Transverse colon (tissue), 4 donors: ENCODE measurements around the gene PARP6. TPM values are rescaled to one million over a fixed set of nuclear protein-coding genes. Genes with fewer than 3 reads are reported as not detected.

Experiments used
- DNase-seq: peaks from one replicate; pipeline ENCODE4 v3.0.0-alpha.2; 2019
- H3K27ac ChIP-seq, 4 donors: fragments of 200-600 bp; sonication (generic); 2 replicates each; pipeline ENCODE4 v1.5.1; 2016 to 2018; ENCODE audit warnings: inconsistent platforms in 4 of 4
- H3K27me3 ChIP-seq: fragments of 200-600 bp; sonication (generic); 2 replicates; pipeline ENCODE4 v1.5.1; 2017; ENCODE audit warnings: inconsistent platforms
- H3K36me3 ChIP-seq, 4 donors: fragments of 200-600 bp; sonication (generic); 2 replicates each; pipeline ENCODE4 v1.5.1; 2017 to 2019; ENCODE audit warnings: inconsistent platforms in 4 of 4
- H3K4me1 ChIP-seq, 4 donors: fragments of 200-600 bp; sonication (generic); 2 replicates each; pipeline ENCODE4 v1.5.1; 2017 to 2020; ENCODE audit warnings: inconsistent platforms in 4 of 4
- H3K4me3 ChIP-seq, 4 donors: fragments of 200-600 bp; sonication (generic); 1 replicate in 1 of 4; 2 replicates in 3 of 4; pipeline versions ENCODE4 v1.5.1 to v1.6.1; 2017 to 2019; ENCODE audit warnings: inconsistent platforms in 4 of 4
- H3K9me3 ChIP-seq, 2 donors: fragments of 200-600 bp; sonication (generic); 2 replicates each; pipeline ENCODE4 v1.5.1; 2017 to 2019; ENCODE audit warnings: inconsistent platforms in 2 of 2
- CTCF ChIP-seq, 5 experiments: fragments of 200-600 bp in 3 of 5; fragments of 450-650 bp in 2 of 5; sonication (generic) in 3 of 5; IDR thresholded peaks; 1 replicate in 2 of 5; 2 replicates in 3 of 5; pipeline ENCODE4 v1.5.1; 2016 to 2017; ENCODE audit warnings: antibody characterized with exemption in 5 of 5, inconsistent platforms in 3 of 5, mild to moderate bottlenecking in 2 of 5, moderate library complexity in 1 of 5
- EP300 ChIP-seq: sonication (generic); formaldehyde crosslinking; IDR thresholded peaks from one replicate; pipeline ENCODE4 v1.6.1; 2017; ENCODE audit warnings: antibody characterized with exemption, low read depth
- POLR2A ChIP-seq: fragments of 450-650 bp; IDR thresholded peaks from one replicate; pipeline ENCODE4 v1.6.1; 2016; ENCODE audit warnings: antibody characterized with exemption, mild to moderate bottlenecking, moderate library complexity
- POLR2AphosphoS5 ChIP-seq, 3 donors: sonication (generic); formaldehyde crosslinking; IDR thresholded peaks; one replicate each; pipeline ENCODE4 v1.6.1; 2016; ENCODE audit warnings: antibody characterized with exemption in 3 of 3
- WGBS, 2 donors: methylation state at CpG; one replicate each; pipeline ENCODE4 v1.1.5; 2018; ENCODE audit warnings: low coverage in 1 of 2; 5-methylcytosine and 5-hydroxymethylcytosine counted together
- in situ Hi-C, 4 donors: fragments of 200-750 bp; cut with MboI; loops; one replicate each; pipeline versions ENCODE4 v1.15.0 to v1.15.1; 2017; ENCODE audit warnings: low sequenced_read_pairs in 3 of 4, low pct_ligation_motif_present in 1 of 4, low pct_unique_long_range_greater_than_20kb in 1 of 4
- intact Hi-C: fragments of 100-400 bp; cut with DNase I; formaldehyde crosslinking; loops from one replicate; pipeline ENCODE4 v1.15.1; 2023; ENCODE audit warnings: low total_unique reads
- total RNA-seq, 4 donors: library from RNA; depleted of rRNA; stranded (reverse); fragments of >200 nt; gene quantifications; one replicate each; pipeline ENCODE4 v1.1.0, GENCODE V29; 2016

PARP6 gene
- total RNA-seq, 4 donors from 2014 or later = 44.1 to 152 (median 57.9) TPM

DNA sequence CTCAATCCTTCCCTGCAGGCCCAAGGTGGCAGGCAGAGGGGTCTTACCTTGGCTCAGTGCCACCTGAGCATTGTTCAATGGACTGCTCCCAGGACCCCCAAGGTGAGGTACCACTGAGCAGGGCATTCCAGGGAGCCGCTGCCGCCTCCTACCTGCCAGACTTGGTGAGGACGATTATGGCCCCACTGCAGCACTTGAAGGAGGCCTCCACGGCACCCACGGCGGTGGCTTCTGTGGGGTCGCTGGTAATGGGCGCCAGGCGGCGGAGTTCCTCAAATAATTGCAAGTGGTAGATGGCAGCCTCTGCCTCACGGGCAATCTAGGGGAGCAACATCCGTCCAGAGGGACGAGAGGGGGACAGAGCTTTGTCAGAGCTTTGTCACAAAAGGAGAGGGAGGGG is 70.1 kb downstream of the PARP6 start:
- no peaks in the 10 kb centered on the region for H3K9me3 ChIP-seq
- H3K36me3 ChIP-seq = peaks cover 0 to 65% (median 29%) of the 10 kb centered on the region in 4 donors
- in situ Hi-C loops (loop anchor here in 1 of 4 donors (10.0 kb wide), 1 partner anchor 72 kb away; the partner anchor contains the start of gene PARP6), intact Hi-C loops (no loop called here)
- 94% methylated on average over 13 of the region's 13 CpGs; no CpG with 5 or more reads in 1 of the 2 donors for whole genome bisulfite sequencing, 2 donors
- DNase-seq = no peak
- H3K4me1 ChIP-seq = peaks cover 0 to 13% (median 2%) of the 10 kb centered on the region in 4 donors
- no peak overlapping the region for H3K4me3 ChIP-seq
- H3K27me3 ChIP-seq = peaks cover 7% of the 10 kb centered on the region
- H3K27ac ChIP-seq = no peak overlapping the region
- TF ChIP-seq CTCF (IDR thresholded peaks at IDR 0.05) (no peak), POLR2A (no peak), EP300 (no peak), POLR2AphosphoS5 (IDR thresholded peaks at IDR 0.05) (no peak)

DNA sequence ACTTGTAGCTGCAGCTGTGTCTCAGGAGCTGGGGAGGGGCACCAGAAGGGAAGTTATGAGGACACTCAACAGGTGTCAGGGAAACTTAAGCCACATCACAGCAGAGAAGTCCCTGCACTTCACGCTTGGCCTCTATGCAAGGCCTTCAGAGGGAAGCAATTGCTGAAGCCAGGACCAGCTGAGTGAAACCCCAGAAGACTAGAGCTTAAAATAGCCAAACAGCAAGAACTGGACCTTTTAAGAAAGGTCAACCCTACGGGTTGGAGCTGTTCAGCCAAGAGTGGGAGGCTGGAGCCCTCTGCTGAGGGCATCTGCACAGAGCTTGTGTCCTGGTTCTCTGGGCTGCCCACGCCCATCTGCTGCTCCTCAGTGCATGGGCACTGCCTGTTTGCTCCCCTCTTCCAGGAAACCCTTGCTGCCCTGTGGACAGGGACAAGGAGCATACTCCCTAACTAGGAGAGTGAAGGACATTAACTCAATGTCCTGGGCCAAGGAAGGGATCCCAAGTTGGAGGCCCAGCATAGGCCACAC is 70.9 kb downstream of the PARP6 start:
- intact Hi-C loops (loop anchor here (2.0 kb wide), 1 partner anchor 85 kb away; no protein-coding TSS in a partner anchor), in situ Hi-C loops (loop anchor here in 1 of 4 donors (10.0 kb wide), 1 partner anchor 73 kb away; the partner anchor contains the start of gene PARP6)
- Histone ChIP-seq H3K27ac (no peak overlapping the region), H3K27me3 (peaks cover 16% of the 10 kb centered on the region), H3K36me3 (peaks cover 0 to 57% (median 25%) of the 10 kb centered on the region in 4 donors), H3K4me1 (peaks cover 0 to 19% (median 5%) of the 10 kb centered on the region in 4 donors), H3K4me3 (no peak overlapping the region), H3K9me3 (no peaks in the 10 kb centered on the region)
- no peak for DNase-seq
- TF ChIP-seq POLR2AphosphoS5 (IDR thresholded peaks at IDR 0.05) = no peak
- no peak for TF ChIP-seq POLR2A
- no peak for TF ChIP-seq EP300
- TF ChIP-seq CTCF (IDR thresholded peaks at IDR 0.05) = no peak
- WGBS, 2 donors = 83% methylated on average over 3 of the region's 3 CpGs; no CpG with 5 or more reads in 1 of the 2 donors

DNA sequence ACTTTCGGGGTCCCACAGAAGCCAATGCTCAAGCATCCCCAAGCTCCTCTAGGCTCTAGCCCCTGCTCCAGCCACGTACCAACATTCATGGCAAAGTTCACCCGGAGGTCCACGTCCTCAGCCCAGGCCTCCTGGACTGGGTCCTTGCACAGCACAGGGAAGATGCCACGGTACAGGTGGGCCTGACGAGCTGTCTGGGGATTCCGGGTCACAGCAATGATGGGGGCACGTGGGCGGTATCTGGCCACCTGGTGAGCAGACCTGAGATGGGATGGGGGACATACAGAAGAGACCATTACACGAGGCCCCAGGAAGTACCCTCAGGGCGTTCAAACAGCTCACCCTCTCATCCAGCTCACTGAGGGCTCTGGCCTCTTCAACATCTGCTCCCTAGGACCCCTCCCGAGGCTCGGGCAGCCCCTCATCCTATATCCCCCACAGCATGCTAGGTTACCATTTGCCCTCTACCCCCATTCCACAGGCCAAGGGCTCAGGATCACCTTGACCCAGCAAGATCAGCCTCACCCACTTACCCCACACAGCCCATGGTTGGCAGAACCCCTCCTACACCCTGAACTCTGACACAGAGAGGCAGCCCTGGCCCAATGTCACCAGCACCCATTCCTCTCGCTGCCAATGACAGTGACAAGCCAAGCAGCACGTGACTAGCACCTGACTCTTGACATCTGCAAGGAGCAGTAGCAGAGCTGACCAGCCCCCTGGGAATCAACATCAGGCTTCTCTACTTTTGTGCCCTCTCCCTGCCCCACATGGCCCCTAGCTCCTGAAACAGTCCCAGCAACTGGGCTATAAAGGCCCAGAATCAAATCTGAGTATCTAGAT is 71.7 kb downstream of the PARP6 start:
- intact Hi-C loops (loop anchor here (2.0 kb wide), 1 partner anchor 86 kb away; no protein-coding TSS in a partner anchor), in situ Hi-C loops (loop anchor here in 1 of 4 donors (10.0 kb wide), 1 partner anchor 74 kb away; the partner anchor contains the start of gene PARP6)
- Histone ChIP-seq H3K27ac (peak overlapping the region in 3 of 4 donors; percentile 27 to 44 (median 43)), H3K36me3 (peaks cover 0 to 48% (median 19%) of the 10 kb centered on the region in 4 donors), H3K27me3 (peaks cover 23% of the 10 kb centered on the region), H3K9me3 (no peaks in the 10 kb centered on the region), H3K4me1 (peaks cover 0 to 19% (median 5%) of the 10 kb centered on the region in 4 donors), H3K4me3 (no peak overlapping the region)
- 83% methylated on average over 15 of the region's 15 CpGs; no CpG with 5 or more reads in 1 of the 2 donors for WGBS, 2 donors
- no peak for DNase-seq
- no peak for TF ChIP-seq CTCF (IDR thresholded peaks at IDR 0.05)
- no peak for TF ChIP-seq POLR2AphosphoS5 (IDR thresholded peaks at IDR 0.05)
- no peak for TF ChIP-seq EP300
- TF ChIP-seq POLR2A = no peak

GRCh38 chr15:72199721-72200212 is 72.6 kb downstream of the PARP6 start:
- peak; percentile 88 for DNase-seq
- Histone ChIP-seq H3K27me3 (peaks cover 31% of the 10 kb centered on the region), H3K4me1 (peaks cover 0 to 19% (median 5%) of the 10 kb centered on the region in 4 donors), H3K4me3 (no peak overlapping the region), H3K27ac (peak overlapping the region in 3 of 4 donors; percentile 27 to 44 (median 43)), H3K36me3 (peaks cover 0 to 41% (median 16%) of the 10 kb centered on the region in 4 donors), H3K9me3 (no peaks in the 10 kb centered on the region)
- in situ Hi-C loops (loop anchor here in 1 of 4 donors (10.0 kb wide), 1 partner anchor 75 kb away; the partner anchor contains the start of gene PARP6), intact Hi-C loops (loop anchor here (2.0 kb wide), 1 partner anchor 87 kb away; no protein-coding TSS in a partner anchor)
- 37% methylated on average over 2 of the region's 2 CpGs; no CpG with 5 or more reads in 1 of the 2 donors for WGBS, 2 donors
- TF ChIP-seq POLR2A (no peak), POLR2AphosphoS5 (IDR thresholded peaks at IDR 0.05) (peak in 1 of 3 donors; percentile 32), CTCF (IDR thresholded peaks at IDR 0.05) (peak; percentile 90 to 94 (median 91))
